Ascending aorta (tissue), 2 donors: ENCODE measurements around the gene PARD6G. TPM values are rescaled to one million over a fixed set of nuclear protein-coding genes. Genes with fewer than 3 reads are reported as not detected.
"Not testable (repeated sequence)": the region's sequence is repeated elsewhere in the genome, so short reads cannot be mapped to it uniquely, and the experiment has no call there.

Source experiments
- DNase-seq, 2 donors: peaks; one replicate each; pipeline ENCODE4 v3.0.0-alpha.2; 2019; ENCODE audit warnings: low spot score in 2 of 2
- H3K27ac ChIP-seq, 2 donors: fragments of 200-600 bp; sonication (generic); one replicate each; pipeline ENCODE4 v1.5.1; 2016 to 2017; ENCODE audit warnings: mild to moderate bottlenecking in 1 of 2
- H3K27me3 ChIP-seq: fragments of 200-600 bp; sonication (generic); one replicate; pipeline ENCODE4 v1.5.1; 2017
- H3K36me3 ChIP-seq, 2 donors: fragments of 200-600 bp; sonication (generic); one replicate each; pipeline ENCODE4 v1.5.1; 2016
- H3K4me1 ChIP-seq, 2 donors: fragments of 200-600 bp; sonication (generic); one replicate each; pipeline ENCODE4 v1.5.1; 2016 to 2017; ENCODE audit warnings: mild to moderate bottlenecking in 1 of 2
- H3K4me3 ChIP-seq, 2 donors: fragments of 200-600 bp; sonication (generic); one replicate each; pipeline ENCODE4 v1.5.1; 2016 to 2017; ENCODE audit warnings: mild to moderate bottlenecking in 1 of 2
- H3K9me3 ChIP-seq, 2 donors: fragments of 200-600 bp; sonication (generic); one replicate each; pipeline ENCODE4 v1.5.1; 2016
- CTCF ChIP-seq, 3 experiments: fragments of 200-600 bp in 2 of 3; fragments of 450-650 bp in 1 of 3; sonication (generic) in 2 of 3; IDR thresholded peaks; one replicate each; pipeline ENCODE4 v1.5.1; 2016 to 2019; ENCODE audit warnings: antibody characterized with exemption in 3 of 3, mild to moderate bottlenecking in 1 of 3, moderate library complexity in 1 of 3
- intact Hi-C: fragments of 100-400 bp; cut with DNase I; formaldehyde crosslinking; loops from one replicate; pipeline ENCODE4 v1.15.1; 2023
- total RNA-seq: library from RNA; depleted of rRNA; stranded (reverse); fragments of >200 nt; gene quantifications from one replicate; pipeline ENCODE4 v1.1.0, GENCODE V29; 2016

PARD6G gene
- total RNA-seq, 1 donor from 2014 or later = 7.9 TPM

GRCh38 chr18:80238651-80239260 is 8.6 kb downstream of the PARD6G start:
- Histone ChIP-seq H3K27ac (no peak overlapping the region), H3K27me3 (no peaks in the 10 kb centered on the region), H3K36me3 (no peaks in the 10 kb centered on the region), H3K4me3 (no peak overlapping the region), H3K9me3 (no peaks in the 10 kb centered on the region), H3K4me1 (no peaks in the 10 kb centered on the region)
- no peak for DNase-seq
- intact Hi-C loops = no loop called here
- TF ChIP-seq CTCF (IDR thresholded peaks at IDR 0.05) = no peak

GRCh38 chr18:80237519-80237918 is 9.8 kb downstream of the PARD6G start:
- intact Hi-C loops, H3K4me1 ChIP-seq, H3K4me3 ChIP-seq, DNase-seq, H3K9me3 ChIP-seq, H3K36me3 ChIP-seq, H3K27ac ChIP-seq, H3K27me3 ChIP-seq: not testable (repeated sequence)

DNA sequence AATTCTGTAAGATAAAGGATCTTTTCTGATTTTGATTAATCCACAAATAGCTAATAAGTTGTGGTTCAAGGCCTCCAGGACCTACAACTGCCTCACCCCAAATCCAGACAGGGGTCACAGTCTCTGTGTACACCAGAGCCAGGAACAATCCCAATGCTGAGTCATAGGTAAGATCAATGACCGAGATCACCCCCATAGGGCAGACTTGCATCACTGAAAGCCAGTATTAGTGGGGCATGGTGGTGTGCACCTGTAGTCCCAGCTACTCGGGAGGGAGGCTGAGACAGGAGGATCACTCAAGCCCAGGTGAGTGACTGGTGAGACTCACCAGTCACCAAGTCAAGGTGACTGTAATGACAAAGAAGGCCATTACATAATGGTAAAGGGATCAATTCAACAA is 12.9 kb downstream of the PARD6G start:
- DNase-seq = no peak
- H3K4me1 ChIP-seq = no peaks in the 10 kb centered on the region
- intact Hi-C loops = no loop called here
- H3K27me3 ChIP-seq = no peaks in the 10 kb centered on the region
- no peak overlapping the region for H3K4me3 ChIP-seq
- H3K9me3 ChIP-seq = no peaks in the 10 kb centered on the region
- no peak for TF ChIP-seq CTCF (IDR thresholded peaks at IDR 0.05)
- H3K36me3 ChIP-seq = no peaks in the 10 kb centered on the region
- no peak overlapping the region for H3K27ac ChIP-seq

- Histone ChIP-seq H3K9me3 (no peaks in the 10 kb centered on the region), H3K36me3 (no peaks in the 10 kb centered on the region), H3K4me3 (no peak overlapping the region), H3K27me3 (no peaks in the 10 kb centered on the region), H3K27ac (no peak overlapping the region), H3K4me1 (no peaks in the 10 kb centered on the region)
- no peak for DNase-seq
- no peak for TF ChIP-seq CTCF (IDR thresholded peaks at IDR 0.05)
- intact Hi-C loops = no loop called here
Observed at GRCh38 chr18:80233899-80234298, 13.4 kb downstream of the PARD6G start.

- Histone ChIP-seq H3K4me3 (no peak overlapping the region), H3K9me3 (no peaks in the 10 kb centered on the region), H3K36me3 (no peaks in the 10 kb centered on the region), H3K27ac (no peak overlapping the region), H3K4me1 (no peaks in the 10 kb centered on the region), H3K27me3 (no peaks in the 10 kb centered on the region)
- no peak for DNase-seq
- intact Hi-C loops = no loop called here
- TF ChIP-seq CTCF (IDR thresholded peaks at IDR 0.05) = no peak
Observed at GRCh38 chr18:80233201-80233835, 14.0 kb downstream of the PARD6G start.

- Histone ChIP-seq H3K9me3 (no peaks in the 10 kb centered on the region), H3K4me3 (no peak overlapping the region), H3K4me1 (no peaks in the 10 kb centered on the region), H3K27me3 (no peaks in the 10 kb centered on the region), H3K27ac (no peak overlapping the region), H3K36me3 (no peaks in the 10 kb centered on the region)
- DNase-seq = no peak
- no peak for TF ChIP-seq CTCF (IDR thresholded peaks at IDR 0.05)
- intact Hi-C loops = no loop called here
Observed at GRCh38 chr18:80232710-80233109, 14.6 kb downstream of the PARD6G start.
